WTC11 (cell line): ENCODE measurements around the gene TEP1. TPM values are rescaled to one million over a fixed set of nuclear protein-coding genes. Genes with fewer than 3 reads are reported as not detected.

ENCODE experiments used
- ATAC-seq: fragments of 200-7000 bp; cut with Tn5 transposase; 2 replicates; pipeline ENCODE4 v1.10.0; 2021; ENCODE audit warnings: mild to moderate bottlenecking, moderate library complexity
- CTCF ChIA-PET: fragments of 300-600 bp; sonication (Branson Sonifier 250); formaldehyde crosslinking; loops from one replicate; lab custom pipeline; 2021; ENCODE audit warnings: antibody characterized with exemption; lab: Charles Lee
- POLR2A ChIA-PET: fragments of 350-600 bp; sonication (Branson Sonifier 250); formaldehyde crosslinking; loops from one replicate; lab custom pipeline; 2021; ENCODE audit warnings: antibody characterized with exemption; lab: Charles Lee
- DNase-seq: peaks from one replicate; pipeline ENCODE4 v3.0.0; 2021; ENCODE audit warnings: low spot score
- H3K27ac Mint-ChIP-seq: 2 replicates; pipeline ENCODE4 v1.8.0; 2021; ENCODE audit warnings: mixed read lengths
- H3K27me3 Mint-ChIP-seq: 2 replicates; pipeline ENCODE4 v1.8.0; 2021; ENCODE audit warnings: low read depth, mild to moderate bottlenecking, moderate library complexity, mixed read lengths
- H3K36me3 Mint-ChIP-seq: 2 replicates; pipeline ENCODE4 v1.8.0; 2021; ENCODE audit warnings: mixed read lengths
- H3K4me1 Mint-ChIP-seq: 2 replicates; pipeline ENCODE4 v1.8.0; 2022; ENCODE audit warnings: mixed read lengths
- H3K4me3 Mint-ChIP-seq: 2 replicates; pipeline ENCODE4 v1.8.0; 2021; ENCODE audit warnings: mild to moderate bottlenecking, moderate library complexity, mixed read lengths
- H3K9me3 Mint-ChIP-seq: 2 replicates; pipeline ENCODE4 v1.8.0; 2021; ENCODE audit warnings: mixed read lengths
- ATF1 ChIP-seq: sonication (generic); formaldehyde crosslinking; IDR thresholded peaks from 2 replicates; pipeline ENCODE4 v1.8.1; 2023; ENCODE audit warnings: mild to moderate bottlenecking, moderate library complexity, missing genetic modification reagents
- ELF4 ChIP-seq: sonication (generic); formaldehyde crosslinking; IDR thresholded peaks from 2 replicates; pipeline ENCODE4 v1.8.1; 2022; ENCODE audit warnings: low read depth, mild to moderate bottlenecking, moderate library complexity, missing genetic modification reagents
- EMX1 ChIP-seq: fragments of 250-450 bp; sonication (Bioruptor Pico); IDR thresholded peaks from 2 replicates; pipeline ENCODE4 v1.8.0; 2021; ENCODE audit warnings: mild to moderate bottlenecking
- FOXJ3 ChIP-seq: sonication (generic); formaldehyde crosslinking; IDR thresholded peaks from 2 replicates; pipeline ENCODE4 v1.9.0; 2021; ENCODE audit warnings: missing genetic modification reagents, mild to moderate bottlenecking, borderline replicate concordance
- GABPB1 ChIP-seq: sonication (generic); formaldehyde crosslinking; IDR thresholded peaks from 2 replicates; pipeline ENCODE4 v1.8.1; 2023; ENCODE audit warnings: mild to moderate bottlenecking, missing genetic modification reagents
- NFYB ChIP-seq: sonication (generic); formaldehyde crosslinking; conservative IDR thresholded peaks from 2 replicates; pipeline ENCODE4 v1.8.0; 2022; ENCODE audit warnings: low read depth, missing genetic modification reagents
- NR2C2 ChIP-seq: sonication (generic); formaldehyde crosslinking; IDR thresholded peaks from 2 replicates; pipeline ENCODE4 v1.8.0; 2022; ENCODE audit warnings: mild to moderate bottlenecking, missing genetic modification reagents
- OVOL2 ChIP-seq: fragments of 250-450 bp; sonication (Bioruptor Pico); IDR thresholded peaks from 2 replicates; pipeline ENCODE4 v1.9.0; 2021; ENCODE audit warnings: mild to moderate bottlenecking, borderline replicate concordance
- SMAD3 ChIP-seq: sonication (generic); formaldehyde crosslinking; IDR thresholded peaks from 2 replicates; pipeline ENCODE4 v1.8.0; 2022; ENCODE audit warnings: missing genetic modification reagents, mild to moderate bottlenecking, borderline replicate concordance
- SOX15 ChIP-seq: fragments of 250-450 bp; sonication (Bioruptor Pico); IDR thresholded peaks from 2 replicates; pipeline ENCODE4 v1.9.0; 2021; ENCODE audit warnings: mild to moderate bottlenecking
- SP1 ChIP-seq: sonication (generic); formaldehyde crosslinking; conservative IDR thresholded peaks from 2 replicates; pipeline ENCODE4 v1.8.1; 2022; ENCODE audit warnings: missing genetic modification reagents
- TCF7 ChIP-seq: sonication (generic); formaldehyde crosslinking; IDR thresholded peaks from 2 replicates; pipeline ENCODE4 v1.8.0; 2022; ENCODE audit warnings: mild to moderate bottlenecking, low read depth, missing genetic modification reagents, moderate library complexity
- TEAD1 ChIP-seq: sonication (generic); formaldehyde crosslinking; IDR thresholded peaks from 2 replicates; pipeline ENCODE4 v1.8.0; 2022; ENCODE audit warnings: mild to moderate bottlenecking, missing genetic modification reagents
- TP53 ChIP-seq: sonication (generic); formaldehyde crosslinking; IDR thresholded peaks from 2 replicates; pipeline ENCODE4 v1.8.1; 2023; ENCODE audit warnings: mild to moderate bottlenecking, missing genetic modification reagents
- ZNF138 ChIP-seq: sonication (generic); formaldehyde crosslinking; conservative IDR thresholded peaks from 2 replicates; pipeline ENCODE4 v1.8.1; 2022; ENCODE audit warnings: mild to moderate bottlenecking, moderate library complexity, missing genetic modification reagents
- ZNF317 ChIP-seq: sonication (generic); formaldehyde crosslinking; IDR thresholded peaks from 2 replicates; pipeline ENCODE4 v1.8.1; 2023; ENCODE audit warnings: low read depth, mild to moderate bottlenecking, moderate library complexity, missing genetic modification reagents, borderline replicate concordance
- ZNF396 ChIP-seq: fragments of 250-450 bp; sonication (Bioruptor Pico); IDR thresholded peaks from 2 replicates; pipeline ENCODE4 v1.8.0; 2021; ENCODE audit warnings: mild to moderate bottlenecking, moderate library complexity, borderline replicate concordance
- total RNA-seq: library from RNA; stranded (reverse); gene quantifications from 3 replicates; pipeline ENCODE4 v1.2.3, GENCODE V29; 2021
- TF ChIP-seq, protein P1 (sequence below): sonication (generic); formaldehyde crosslinking; IDR thresholded peaks from 2 replicates; pipeline ENCODE4 v1.8.0; 2022; ENCODE audit warnings: mild to moderate bottlenecking, missing genetic modification reagents
- TF ChIP-seq, protein P2 (sequence below): sonication (generic); formaldehyde crosslinking; conservative IDR thresholded peaks from 2 replicates; pipeline ENCODE4 v1.8.1; 2022; ENCODE audit warnings: mild to moderate bottlenecking, missing genetic modification reagents
- TF ChIP-seq, protein P3 (sequence below): sonication (generic); formaldehyde crosslinking; IDR thresholded peaks from 2 replicates; pipeline ENCODE4 v1.8.0; 2022; ENCODE audit warnings: missing genetic modification reagents
- TF ChIP-seq, protein P4 (sequence below): fragments of 250-450 bp; sonication (Bioruptor Pico); IDR thresholded peaks from 2 replicates; pipeline ENCODE4 v1.9.0; 2021; ENCODE audit warnings: mild to moderate bottlenecking, borderline replicate concordance
- TF ChIP-seq, protein P5 (sequence below): fragments of 250-450 bp; sonication (Bioruptor Pico); conservative IDR thresholded peaks from 2 replicates; pipeline ENCODE4 v1.9.0; 2021; ENCODE audit warnings: mild to moderate bottlenecking

Gene TEP1
- total RNA-seq, 1 experiment from 2014 or later, result 16.0 TPM

DNA sequence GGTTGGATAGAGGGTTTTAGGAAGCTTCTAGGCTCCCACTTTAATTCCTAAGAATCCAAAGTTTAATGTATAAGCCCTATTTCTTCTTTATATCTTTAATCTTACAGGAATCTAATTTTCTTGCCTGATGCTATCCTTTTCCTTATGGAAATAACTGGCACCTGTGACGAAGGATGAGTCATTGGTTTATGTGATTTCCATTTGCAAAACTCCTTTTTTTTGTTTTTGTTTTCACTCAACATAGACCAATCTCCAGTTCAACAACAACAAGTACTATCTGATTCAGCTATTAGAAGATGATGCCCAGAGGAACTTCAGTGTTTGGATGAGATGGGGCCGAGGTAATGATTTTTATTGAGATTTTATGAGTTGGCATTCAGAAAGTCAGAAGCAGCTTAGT, 63.0 kb downstream of the TEP1 start (continued):
- TF ChIP-seq, protein P1, sequence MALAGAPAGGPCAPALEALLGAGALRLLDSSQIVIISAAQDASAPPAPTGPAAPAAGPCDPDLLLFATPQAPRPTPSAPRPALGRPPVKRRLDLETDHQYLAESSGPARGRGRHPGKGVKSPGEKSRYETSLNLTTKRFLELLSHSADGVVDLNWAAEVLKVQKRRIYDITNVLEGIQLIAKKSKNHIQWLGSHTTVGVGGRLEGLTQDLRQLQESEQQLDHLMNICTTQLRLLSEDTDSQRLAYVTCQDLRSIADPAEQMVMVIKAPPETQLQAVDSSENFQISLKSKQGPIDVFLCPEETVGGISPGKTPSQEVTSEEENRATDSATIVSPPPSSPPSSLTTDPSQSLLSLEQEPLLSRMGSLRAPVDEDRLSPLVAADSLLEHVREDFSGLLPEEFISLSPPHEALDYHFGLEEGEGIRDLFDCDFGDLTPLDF (CRISPR knock-in tag), result no peak
- no peak for TF ChIP-seq FOXJ3 (CRISPR knock-in tag)
- TF ChIP-seq, protein P2, sequence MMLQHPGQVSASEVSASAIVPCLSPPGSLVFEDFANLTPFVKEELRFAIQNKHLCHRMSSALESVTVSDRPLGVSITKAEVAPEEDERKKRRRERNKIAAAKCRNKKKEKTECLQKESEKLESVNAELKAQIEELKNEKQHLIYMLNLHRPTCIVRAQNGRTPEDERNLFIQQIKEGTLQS, result no peak
- TF ChIP-seq NFYB, result no peak
- no peak for TF ChIP-seq GABPB1 (CRISPR knock-in tag)
- TF ChIP-seq ZNF317 (CRISPR knock-in tag), result no peak
- TF ChIP-seq SOX15, result no peak
- no peak for TF ChIP-seq TP53
- TF ChIP-seq SP1 (CRISPR knock-in tag), result no peak

DNA sequence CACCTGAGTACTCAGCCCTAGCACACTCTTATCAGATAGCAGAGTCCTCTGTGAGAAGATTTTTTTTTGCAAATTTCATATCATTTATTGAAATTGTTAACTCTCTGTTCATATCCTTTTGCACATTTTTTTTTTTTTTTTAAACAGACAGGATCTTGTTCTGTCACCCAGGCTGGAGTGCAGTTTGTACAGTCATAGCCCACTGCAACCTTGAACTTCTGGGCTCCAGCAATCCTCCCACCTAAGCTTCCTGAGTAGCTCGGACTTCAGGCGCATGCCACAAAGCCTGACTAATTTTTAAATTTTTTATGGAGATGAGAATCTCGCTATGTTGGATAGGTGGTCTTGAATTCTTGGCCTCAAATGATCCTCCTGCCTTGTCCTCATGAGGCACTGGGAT, 65.6 kb downstream of the TEP1 start:
- DNase-seq (no peak), ATAC-seq (no peak)
- H3K4me3 Mint-ChIP-seq, result no peak overlapping the region
- peaks cover 7% of the 10 kb centered on the region for H3K4me1 Mint-ChIP-seq
- ChIA-PET CTCF (no interaction called here), POLR2A (no interaction called here)
- H3K27ac Mint-ChIP-seq, result no peak overlapping the region
- H3K36me3 Mint-ChIP-seq, result peaks cover 58% of the 10 kb centered on the region
- H3K27me3 Mint-ChIP-seq, result no peaks in the 10 kb centered on the region
- no peaks in the 10 kb centered on the region for H3K9me3 Mint-ChIP-seq
- no peak for TF ChIP-seq ZNF138 (CRISPR knock-in tag)
- no peak for TF ChIP-seq OVOL2
- TF ChIP-seq ZNF396, result no peak
- TF ChIP-seq EMX1 (CRISPR knock-in tag), result no peak
- TF ChIP-seq, protein P3, sequence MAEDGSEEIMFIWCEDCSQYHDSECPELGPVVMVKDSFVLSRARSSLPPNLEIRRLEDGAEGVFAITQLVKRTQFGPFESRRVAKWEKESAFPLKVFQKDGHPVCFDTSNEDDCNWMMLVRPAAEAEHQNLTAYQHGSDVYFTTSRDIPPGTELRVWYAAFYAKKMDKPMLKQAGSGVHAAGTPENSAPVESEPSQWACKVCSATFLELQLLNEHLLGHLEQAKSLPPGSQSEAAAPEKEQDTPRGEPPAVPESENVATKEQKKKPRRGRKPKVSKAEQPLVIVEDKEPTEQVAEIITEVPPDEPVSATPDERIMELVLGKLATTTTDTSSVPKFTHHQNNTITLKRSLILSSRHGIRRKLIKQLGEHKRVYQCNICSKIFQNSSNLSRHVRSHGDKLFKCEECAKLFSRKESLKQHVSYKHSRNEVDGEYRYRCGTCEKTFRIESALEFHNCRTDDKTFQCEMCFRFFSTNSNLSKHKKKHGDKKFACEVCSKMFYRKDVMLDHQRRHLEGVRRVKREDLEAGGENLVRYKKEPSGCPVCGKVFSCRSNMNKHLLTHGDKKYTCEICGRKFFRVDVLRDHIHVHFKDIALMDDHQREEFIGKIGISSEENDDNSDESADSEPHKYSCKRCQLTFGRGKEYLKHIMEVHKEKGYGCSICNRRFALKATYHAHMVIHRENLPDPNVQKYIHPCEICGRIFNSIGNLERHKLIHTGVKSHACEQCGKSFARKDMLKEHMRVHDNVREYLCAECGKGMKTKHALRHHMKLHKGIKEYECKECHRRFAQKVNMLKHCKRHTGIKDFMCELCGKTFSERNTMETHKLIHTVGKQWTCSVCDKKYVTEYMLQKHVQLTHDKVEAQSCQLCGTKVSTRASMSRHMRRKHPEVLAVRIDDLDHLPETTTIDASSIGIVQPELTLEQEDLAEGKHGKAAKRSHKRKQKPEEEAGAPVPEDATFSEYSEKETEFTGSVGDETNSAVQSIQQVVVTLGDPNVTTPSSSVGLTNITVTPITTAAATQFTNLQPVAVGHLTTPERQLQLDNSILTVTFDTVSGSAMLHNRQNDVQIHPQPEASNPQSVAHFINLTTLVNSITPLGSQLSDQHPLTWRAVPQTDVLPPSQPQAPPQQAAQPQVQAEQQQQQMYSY (CRISPR knock-in tag), result no peak
- TF ChIP-seq TCF7, result no peak
- no peak for TF ChIP-seq TEAD1 (CRISPR knock-in tag)
- TF ChIP-seq ATF1, result no peak
- TF ChIP-seq, protein P4, sequence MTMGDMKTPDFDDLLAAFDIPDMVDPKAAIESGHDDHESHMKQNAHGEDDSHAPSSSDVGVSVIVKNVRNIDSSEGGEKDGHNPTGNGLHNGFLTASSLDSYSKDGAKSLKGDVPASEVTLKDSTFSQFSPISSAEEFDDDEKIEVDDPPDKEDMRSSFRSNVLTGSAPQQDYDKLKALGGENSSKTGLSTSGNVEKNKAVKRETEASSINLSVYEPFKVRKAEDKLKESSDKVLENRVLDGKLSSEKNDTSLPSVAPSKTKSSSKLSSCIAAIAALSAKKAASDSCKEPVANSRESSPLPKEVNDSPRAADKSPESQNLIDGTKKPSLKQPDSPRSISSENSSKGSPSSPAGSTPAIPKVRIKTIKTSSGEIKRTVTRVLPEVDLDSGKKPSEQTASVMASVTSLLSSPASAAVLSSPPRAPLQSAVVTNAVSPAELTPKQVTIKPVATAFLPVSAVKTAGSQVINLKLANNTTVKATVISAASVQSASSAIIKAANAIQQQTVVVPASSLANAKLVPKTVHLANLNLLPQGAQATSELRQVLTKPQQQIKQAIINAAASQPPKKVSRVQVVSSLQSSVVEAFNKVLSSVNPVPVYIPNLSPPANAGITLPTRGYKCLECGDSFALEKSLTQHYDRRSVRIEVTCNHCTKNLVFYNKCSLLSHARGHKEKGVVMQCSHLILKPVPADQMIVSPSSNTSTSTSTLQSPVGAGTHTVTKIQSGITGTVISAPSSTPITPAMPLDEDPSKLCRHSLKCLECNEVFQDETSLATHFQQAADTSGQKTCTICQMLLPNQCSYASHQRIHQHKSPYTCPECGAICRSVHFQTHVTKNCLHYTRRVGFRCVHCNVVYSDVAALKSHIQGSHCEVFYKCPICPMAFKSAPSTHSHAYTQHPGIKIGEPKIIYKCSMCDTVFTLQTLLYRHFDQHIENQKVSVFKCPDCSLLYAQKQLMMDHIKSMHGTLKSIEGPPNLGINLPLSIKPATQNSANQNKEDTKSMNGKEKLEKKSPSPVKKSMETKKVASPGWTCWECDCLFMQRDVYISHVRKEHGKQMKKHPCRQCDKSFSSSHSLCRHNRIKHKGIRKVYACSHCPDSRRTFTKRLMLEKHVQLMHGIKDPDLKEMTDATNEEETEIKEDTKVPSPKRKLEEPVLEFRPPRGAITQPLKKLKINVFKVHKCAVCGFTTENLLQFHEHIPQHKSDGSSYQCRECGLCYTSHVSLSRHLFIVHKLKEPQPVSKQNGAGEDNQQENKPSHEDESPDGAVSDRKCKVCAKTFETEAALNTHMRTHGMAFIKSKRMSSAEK, result no peak
- no peak for TF ChIP-seq ELF4
- no peak for TF ChIP-seq ZNF317 (CRISPR knock-in tag)
- TF ChIP-seq, protein P5, sequence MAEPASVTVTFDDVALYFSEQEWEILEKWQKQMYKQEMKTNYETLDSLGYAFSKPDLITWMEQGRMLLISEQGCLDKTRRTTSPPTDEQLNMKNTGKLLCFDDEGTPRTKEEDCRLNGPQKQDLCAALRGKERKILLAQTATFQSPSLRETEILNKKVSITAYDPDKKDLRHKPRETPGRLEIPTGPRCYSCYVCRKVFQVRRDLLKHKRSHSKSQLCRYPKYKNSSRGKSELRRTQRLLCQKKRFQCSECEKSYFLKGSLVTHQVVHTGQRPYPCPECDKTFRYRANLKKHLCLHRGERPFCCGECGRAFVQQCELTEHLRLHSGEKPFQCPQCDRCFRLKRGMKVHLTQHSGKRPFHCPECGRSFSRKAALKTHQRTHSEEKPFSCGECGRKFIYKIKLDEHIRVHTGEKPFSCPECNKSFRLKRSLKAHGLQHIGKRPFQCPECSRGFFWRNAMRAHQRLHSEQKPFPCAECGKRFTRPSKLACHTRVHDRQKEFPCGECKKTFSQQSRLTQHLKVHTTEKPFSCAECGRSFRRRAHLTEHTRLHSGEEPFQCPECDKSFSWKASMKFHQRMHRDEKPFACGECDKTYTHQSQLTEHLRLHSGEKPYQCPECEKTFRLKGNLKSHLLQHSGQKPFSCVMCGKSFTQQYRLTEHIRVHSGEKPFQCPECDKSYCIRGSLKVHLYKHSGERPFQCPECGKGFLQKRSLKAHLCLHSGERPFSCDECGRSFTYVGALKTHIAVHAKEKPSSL (CRISPR knock-in tag), result no peak
- TF ChIP-seq SMAD3 (CRISPR knock-in tag), result no peak
- no peak for TF ChIP-seq NR2C2 (CRISPR knock-in tag)
